IPS-NIHi7 (cell line): ENCODE data around the gene ZNF534.
"Not testable (repeated sequence)": the region's sequence is repeated elsewhere in the genome, so short reads cannot be mapped to it uniquely, and the experiment has no call there.

ENCODE experiments used
- DNase-seq: peaks from one replicate; pipeline ENCODE4 v3.0.0; 2012; ENCODE audit warnings: mixed read lengths; ENCODE audit errors: extremely low spot score

The ZNF534 gene

GRCh38 chr19:52498571-52498970 is 69.6 kb downstream of the ZNF534 start:
- no peak for DNase-seq

- peak; percentile 11 for DNase-seq
Measured at GRCh38 chr19:52500474-52500873, 71.5 kb downstream of the ZNF534 start.

GRCh38 chr19:52500991-52501390 is 72.0 kb downstream of the ZNF534 start:
- not testable (repeated sequence) for DNase-seq
